Stimulated activated CD4-positive, alpha-beta T cell treated with anti-CD3 and anti-CD28 coated beads, Interleukin-1b, Interleukin-23, amount 100 ng/mL, for 1 hour (primary cell): ENCODE measurements around the gene RECK.

ENCODE experiments used
- DNase-seq, 2 donors: peaks; one replicate each; pipeline ENCODE4 v3.0.0-alpha.2; 2020; ENCODE audit warnings: low read depth in 2 of 2

RECK gene

DNA sequence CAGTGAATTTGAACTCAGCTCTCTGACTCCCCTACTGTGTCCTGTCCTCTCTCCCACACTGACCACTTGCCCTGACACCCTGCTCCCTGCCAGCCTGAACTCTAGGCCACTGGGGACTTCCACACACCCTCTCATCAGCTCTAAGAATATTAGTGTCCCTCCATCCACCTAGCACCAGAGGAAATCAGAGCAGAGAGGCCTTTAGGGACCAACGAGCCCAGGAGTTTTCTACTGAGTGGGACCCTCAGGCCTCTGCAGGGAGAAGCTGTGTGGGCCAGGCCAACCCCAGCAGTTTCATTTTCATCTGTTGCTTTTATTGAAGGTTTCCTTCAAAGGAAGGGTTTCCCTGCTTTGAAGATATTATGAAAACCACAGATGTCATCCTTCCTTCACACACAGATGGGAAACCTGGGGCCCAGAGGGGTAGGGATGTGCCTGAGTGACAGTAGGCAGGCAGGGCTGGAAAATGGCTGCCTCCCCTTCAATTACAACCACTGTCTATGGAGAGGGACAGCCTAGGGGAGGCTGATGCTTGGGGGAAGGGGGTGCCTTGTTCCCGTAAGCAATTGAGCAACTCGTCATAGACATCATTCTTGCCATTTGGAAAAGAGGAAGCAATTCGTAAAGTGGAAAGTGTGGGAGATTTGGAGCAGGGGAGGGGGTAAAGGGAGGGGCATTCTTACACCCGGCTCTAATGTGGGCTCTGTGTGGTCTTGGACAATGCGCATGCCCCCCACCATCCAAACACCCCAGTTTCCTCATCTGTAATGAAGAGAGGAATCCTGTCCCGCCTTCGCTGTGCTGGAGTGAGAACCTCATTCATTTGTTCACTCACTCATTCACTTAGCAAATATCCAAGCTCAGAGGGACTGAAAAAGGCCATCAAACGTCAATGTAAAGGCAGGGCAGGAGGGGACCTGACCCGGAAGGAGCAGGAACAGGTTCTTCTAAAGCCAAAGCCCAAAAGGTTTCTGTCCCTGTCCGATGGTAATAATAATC is 103.7 kb downstream of the RECK start:
- DNase-seq, result no peak

DNA sequence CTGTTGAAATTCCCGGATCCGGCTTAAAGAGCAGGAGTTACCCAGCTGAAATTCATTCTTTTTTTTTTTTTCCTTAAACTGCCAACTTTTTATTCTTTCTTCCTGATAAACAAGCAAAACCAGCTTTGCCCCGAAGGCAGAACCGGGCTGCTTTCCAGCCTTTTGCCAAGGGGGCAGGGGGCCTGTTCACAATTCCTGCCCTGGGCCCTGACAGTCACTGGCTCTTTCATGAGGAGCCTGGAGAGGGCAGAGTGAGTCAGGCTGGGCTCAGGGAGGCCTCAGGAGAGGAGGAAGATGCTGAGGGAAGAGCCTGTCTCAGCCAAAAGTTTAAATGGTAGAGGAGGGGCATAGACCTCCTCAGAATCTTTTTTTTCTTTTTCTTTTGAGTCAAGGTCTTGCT is 104.6 kb downstream of the RECK start:
- no peak for DNase-seq

DNA sequence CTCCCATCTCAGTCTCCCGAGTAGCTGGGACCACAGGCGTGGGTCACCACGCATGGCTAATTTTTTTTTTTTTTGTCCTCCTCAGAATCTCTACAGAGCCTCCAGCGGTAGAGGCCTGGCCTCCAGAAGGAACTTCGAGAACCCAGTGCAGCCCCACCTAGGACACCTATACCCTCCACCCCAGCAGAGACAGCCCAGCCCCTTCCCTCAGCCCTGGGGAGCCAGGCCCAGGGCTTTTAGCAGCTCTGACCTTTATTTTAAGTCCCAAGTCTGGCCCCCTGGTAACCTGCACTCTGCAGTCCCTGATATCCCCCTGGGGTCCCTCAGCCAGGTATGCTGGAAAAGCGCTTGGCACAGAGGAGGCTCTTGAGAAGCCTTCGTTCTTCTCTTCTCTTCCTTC is 105.0 kb downstream of the RECK start:
- no peak for DNase-seq

DNA sequence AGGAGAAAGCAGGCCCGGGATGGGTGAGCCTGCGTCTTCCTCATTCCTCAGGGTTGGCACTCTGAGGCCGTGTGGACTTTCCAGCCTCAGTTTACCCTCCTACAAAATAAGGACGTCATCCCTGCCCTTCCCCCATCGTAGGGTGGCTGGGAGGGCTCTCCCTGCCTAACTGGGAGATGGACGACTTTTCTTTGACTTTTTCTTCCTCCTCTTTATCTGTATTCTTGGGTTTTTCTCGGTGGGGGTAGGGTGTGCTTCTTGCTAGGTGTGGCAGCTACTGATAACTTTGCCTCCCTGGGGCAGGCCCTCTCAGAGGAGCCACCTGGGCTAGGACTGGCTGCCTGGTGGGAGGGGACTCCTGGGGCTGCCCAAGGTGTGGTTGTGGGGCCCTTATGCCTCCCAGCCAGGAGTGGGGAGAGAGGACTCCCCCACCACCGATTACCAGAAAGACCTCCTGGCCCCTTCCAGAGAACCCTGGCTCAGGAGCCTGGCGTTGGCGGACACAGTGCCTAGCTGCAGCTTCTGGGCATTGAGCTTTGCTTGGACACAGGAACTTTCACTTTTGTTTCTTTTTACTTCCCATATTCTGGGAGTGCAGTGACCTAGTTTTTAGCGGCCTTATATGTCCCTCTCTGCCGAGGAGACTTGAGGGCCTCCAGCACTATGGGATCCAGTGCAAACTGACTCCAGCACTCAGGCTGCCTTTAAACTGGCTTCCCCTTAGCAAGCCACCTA is 106.0 kb downstream of the RECK start:
- no peak for DNase-seq

DNA sequence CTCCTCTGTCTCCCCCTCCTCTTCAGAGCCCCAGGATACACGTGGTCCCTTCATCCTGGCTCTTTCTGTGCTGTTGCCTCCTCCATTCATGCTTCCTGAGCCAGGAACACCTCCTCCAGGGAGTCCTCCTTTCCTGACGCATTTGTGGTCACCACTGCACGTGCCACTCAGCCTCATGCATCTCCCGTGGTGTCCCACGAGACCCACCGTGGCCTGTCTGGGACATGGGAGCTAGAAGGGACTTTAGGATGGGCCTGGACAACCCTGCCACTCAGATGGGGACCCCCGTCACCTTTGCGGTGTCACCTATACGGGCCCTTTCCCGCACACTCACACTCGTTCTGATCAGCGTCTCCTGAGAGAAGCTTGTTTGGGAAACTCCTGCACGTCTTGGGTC is 106.5 kb downstream of the RECK start:
- no peak for DNase-seq

DNA sequence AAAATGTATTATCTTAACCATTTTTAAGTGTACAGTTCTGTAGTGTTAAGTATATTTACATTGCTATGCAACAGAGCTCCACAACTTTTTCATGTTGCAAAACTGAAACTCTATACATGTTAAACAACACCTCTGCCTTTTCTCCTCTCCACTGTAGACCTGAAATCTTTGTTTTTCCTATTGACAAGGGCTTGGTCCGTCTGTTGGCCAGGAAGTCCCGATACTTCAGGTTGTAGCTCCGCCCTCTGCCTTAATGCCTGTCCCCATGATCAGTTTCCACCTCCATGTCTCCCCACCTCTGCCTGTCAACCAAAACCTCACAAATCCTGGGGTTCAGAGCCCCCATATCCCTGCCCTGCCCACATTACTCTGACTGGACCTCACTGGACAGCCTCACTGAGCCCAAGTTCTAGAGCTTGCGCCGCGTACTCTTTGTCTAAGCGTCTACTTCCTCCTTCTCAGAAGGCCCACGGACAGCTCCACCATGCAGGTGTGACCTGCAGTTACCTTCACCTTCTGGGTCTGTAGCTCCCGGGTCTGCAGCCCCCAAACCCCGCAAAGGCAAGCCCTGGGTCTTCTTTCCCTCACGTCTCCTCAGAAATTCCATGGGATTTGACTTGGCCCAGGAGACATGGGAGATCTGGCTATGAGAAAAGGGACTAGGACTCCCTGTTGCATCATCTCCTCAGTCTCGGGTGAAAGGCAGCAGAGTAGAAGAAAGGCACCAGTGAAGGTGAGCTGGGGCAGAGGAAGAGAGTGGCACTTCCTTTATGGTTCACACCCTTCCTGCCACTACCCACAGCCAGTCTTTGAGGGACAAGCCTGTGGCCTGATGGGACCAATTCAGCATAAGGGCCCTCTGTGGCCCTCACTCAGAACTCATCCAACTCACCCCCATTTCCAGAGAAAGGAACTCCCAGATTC is 107.9 kb downstream of the RECK start:
- no peak for DNase-seq

DNA sequence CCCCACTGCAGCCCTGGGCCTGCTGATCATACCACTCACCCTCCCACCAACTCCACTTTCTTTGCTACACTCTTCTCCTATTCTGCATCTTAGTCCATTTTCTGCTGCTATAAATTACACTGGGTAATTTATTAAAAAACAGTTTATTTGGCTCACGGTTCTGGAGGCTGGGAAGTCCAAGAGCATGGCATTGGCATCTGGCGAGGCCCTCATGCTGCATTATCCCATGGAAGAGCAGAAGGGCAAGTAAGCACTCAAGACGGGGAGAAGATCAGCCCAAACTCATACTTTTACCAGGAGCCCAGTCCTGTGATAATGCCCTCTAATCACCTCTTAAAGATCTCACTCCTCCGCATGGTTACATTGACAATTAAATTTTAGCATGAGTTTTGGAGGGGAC is 109.3 kb downstream of the RECK start:
- no peak for DNase-seq

DNA sequence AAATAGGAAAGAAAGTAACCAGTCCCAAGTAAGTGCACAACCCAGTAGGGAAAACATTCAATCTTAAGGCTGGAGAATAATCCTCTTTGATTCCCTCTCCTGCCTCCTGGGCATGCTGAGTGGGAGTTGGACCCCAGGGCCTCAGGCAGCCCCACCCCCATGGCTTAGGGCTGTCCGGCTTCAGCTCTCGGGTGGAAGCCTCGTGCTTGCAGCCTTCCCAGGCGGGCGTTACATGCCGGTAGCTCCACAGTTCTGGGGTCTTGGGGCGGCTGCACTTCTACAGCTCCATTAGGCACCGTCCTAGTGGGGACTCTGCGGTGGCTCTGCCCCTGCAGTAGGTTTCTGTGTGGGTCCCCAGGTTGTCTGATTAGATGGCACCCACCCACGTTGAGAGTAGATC is 109.9 kb downstream of the RECK start:
- DNase-seq, result no peak

DNA sequence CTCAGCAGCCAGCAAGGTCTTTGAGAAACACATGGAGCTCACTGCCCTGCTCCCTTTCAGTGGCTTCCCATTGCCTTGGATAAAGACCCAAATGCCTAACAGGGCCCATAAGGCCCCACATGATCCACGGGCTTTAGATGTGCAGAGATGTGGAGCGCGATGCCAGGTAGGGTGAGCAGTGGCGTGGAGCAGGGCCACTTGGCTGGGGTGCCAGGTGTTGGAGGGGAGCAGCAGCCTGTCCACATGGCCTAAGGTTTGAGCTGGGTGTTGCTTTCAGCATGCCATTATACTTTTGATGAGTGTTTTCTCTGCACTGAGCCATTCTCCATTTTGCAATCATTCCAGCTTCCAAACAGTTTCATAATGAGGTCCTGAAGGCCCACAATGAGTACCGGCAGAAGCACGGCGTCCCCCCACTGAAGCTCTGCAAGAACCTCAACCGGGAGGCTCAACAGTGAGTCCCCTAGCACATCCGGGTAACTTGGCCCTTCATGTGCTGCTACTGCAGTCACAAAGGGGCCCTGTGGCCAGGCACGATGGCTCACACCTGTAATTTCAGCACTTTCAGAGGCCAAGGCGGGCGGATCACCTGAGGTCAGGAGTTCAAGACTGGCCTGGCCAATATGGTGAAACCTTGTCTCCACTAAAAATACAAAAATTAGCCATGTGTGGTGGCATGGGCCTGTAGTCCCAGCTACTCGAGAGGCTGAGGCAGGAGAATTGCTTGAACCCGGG is 110.9 kb downstream of the RECK start:
- DNase-seq, result no peak

DNA sequence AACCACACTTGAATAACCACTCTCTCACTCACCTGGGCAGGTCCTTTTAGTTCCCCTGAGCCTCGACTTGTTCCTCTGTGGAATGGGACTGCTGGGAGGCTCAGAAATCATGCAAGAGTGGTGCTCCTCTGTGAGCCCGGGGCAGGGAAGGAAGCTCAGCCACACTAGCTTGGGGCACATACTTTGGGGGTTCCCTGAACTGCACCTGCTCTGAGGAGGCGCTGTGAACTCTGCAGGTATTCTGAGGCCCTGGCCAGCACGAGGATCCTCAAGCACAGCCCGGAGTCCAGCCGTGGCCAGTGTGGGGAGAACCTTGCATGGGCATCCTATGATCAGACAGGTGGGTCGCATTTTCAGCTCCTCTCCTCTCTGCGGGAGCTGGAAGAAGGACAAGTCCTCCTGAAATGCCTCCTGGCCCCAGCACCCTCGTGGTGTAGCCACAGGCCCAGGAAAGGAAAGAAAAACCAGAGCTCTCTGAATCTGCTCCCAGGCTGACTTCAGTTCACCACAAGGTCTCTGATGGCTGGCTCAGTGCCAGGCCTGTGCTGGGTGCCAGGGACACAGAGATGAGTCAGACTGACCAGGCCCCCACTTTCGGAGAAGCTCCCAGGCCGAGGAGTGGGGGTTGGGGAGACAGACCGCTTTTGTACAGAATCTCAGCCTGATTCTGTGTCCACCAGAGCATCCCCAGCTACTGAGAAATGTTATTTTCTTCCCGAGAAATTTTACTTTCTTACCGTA is 111.8 kb downstream of the RECK start:
- DNase-seq, result peak in 1 of 2 donors; percentile 58

DNA sequence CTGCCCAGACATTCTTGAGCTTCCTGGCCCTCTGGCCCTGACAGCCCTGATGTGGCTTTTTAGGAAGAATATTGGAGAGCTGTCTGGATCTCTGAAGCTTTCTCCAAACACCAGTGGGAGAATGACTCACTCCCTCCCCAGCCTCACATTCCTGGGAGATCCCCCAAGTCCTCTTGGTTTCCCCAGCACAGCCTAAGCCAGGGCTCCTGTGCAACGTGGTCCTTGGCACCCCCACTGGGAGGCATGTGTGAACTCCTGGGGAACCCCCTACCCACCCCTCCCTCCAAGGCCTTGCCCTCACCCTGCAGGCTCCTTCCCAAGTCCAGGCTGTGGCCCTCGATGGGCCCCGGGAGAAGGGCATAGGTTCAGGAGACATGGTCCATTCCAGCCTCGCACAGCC is 112.5 kb downstream of the RECK start:
- DNase-seq, result no peak

DNA sequence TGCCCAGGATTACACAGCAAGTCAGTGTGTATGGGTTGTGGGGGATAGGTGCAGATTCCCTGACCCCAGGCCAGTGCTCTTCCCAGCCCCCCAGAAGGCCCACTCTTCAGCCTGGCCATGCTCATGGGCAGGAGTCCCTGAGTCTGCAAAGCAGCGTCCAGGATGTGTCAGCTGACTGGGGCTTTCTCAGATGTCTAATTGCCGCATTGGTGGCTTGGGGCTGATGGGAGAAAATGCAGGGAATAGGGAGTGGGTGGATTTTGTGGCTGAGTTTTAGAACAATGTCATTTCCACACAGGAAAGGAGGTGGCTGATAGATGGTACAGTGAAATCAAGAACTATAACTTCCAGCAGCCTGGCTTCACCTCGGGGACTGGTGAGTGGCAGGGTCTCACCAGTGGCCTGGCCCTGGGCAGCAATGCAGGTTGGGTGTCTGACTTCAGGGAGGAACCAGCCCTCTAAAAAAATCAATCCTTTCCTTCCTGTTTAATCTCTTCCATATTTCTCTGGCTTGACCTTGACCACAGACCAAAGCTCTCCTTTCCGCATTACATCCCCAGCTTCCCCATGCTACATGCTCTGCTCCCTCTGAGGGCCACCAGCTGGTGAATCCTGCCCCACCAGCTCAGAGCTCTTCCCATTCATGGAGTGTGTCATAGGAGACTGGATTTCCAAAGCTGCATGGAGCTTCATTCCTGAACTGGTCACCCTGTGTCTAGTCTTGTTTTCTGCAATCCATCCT is 114.0 kb downstream of the RECK start:
- DNase-seq, result no peak

DNA sequence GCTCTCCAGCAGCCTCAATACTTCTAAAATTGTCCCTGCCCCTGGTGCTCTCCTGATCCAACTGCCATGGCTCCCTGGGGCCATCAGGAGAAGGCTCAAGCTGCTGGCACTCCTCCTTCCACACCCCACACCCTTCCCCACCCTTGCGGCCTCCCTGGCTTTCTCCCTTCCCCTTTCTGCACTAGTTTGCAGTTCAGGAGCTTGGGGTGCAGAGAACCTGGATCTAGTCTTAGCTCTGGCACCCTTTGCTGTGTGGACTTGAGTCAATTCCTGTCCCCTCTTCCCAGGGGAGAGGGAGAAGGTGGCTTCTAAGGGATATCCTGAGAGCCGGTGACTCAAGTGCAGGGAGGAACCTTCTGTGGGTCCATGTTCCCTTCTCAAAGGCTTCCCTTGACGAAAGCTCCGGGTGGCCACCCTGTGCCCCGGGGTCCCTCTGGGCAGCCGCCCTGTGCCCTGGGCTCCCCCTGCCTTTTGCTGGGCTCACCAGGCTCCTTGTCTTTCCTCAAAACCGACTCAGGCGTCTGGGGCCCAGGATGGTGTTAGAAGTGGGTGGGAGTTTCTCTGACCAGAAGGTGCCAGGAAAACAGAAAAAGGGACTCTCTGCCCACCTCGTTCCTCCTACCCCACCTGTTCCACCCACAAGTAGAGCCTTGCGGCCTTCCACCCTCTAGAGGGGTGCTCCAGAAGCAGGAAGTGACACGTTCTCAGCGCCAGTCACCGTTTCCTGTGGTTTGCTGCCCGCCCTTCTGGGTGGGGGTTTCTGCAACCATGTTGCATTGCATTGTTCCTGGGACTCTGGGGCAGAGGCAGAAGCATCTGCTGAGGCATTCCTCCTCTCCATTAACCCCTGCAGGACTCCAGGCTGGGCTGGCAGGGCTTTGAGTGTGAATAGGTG is 114.8 kb downstream of the RECK start:
- DNase-seq, result peak; percentile 63 to 69

DNA sequence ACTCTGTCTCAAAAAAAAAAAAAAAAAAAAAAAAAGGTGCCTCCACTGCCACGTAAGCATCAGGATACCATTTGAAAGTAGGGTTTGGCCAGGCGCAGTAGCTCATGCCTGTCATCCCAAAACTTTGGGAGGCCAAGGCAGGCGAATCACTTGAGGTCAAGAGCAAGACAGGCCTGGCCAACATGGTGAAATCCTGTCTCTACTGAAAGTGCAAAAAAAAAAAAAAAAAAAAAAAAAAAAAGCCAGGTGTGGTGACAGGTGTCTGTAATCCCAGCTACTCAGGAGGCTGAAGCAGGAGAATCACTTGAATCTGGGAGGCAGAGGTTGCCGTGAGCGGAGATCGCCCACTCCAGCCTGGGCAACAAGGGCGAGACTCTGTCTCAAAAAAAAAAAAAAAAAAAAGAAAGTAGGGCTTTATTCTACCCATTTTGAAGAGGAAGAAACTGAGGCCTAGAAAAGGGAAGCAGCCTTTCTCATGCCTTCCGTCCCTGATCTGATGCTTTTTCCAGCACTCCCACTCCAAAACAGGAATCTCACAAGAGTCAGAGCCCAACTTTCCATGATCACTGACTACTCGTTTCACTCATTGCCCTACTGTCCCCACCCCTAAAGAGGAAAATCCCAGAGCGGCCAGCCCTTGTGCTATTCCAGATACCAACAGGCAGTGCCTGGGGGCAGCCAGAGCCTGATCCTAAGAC is 116.2 kb downstream of the RECK start:
- DNase-seq, result no peak

DNA sequence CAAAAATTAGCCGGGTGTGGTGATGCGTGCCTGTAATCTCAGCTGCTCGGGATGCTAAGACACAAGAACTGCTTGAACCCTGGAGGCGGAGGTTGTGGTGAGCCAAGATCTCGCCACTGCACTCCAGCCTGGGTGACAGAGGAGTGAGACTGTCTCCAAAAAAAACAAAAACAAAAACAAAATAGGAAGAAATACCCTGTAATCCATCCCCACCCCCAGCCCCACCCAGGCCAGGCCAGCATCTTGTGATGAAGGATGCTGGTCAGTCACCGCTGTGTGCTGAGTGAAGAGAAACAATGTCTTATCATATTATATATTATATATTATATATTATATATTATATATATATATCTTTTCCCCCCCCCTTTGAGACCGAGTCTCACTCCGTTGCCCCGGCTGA is 117.0 kb downstream of the RECK start:
- DNase-seq, result no peak

DNA sequence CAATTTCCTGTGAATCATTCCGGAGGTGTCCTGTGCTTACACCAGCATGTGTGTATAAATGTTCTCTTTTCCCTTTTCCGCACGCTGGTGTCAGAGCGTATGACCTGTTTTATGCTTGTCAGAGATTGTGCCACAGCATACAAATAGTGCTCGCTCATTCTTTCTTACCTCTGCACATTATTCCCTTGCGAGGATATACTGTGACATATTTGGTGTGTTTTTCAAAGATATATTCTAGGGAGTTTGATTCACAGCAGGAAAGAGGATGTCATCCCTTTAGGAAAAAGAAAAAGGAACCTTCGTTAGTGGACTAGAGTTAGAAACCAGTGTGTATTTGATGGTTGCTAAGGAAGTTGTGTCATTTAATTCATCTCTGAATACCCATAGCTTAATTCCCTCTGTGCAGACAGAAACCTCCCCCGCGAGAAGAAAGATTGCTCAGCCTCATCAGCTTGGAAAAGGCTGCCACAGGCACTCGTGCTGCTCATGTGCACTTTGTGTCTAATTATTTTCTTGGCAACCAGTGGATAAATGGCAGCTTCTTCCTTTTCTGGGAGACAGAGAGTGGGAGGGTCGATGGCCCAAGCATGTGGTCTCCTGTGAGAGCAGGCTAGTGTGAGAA is 117.7 kb downstream of the RECK start:
- DNase-seq, result no peak

DNA sequence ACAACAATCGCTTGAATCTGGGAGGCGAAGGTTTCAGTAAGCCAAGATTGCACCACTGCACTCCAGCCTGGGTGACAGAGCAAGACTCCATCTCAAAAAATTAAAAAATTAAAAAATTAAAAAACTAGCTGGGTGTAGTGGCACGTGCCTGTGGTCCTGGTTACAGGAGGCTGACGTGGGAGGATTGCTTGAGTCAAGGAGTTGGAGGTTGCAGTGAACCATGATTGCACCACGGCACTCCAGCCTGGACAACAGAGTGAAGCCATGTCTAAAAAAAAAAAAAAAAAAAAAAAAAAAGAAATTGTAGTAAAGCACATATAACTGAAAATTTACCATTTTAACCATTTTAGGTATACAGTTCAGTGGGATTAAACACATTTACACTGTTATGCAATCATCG is 119.4 kb downstream of the RECK start:
- DNase-seq, result no peak

DNA sequence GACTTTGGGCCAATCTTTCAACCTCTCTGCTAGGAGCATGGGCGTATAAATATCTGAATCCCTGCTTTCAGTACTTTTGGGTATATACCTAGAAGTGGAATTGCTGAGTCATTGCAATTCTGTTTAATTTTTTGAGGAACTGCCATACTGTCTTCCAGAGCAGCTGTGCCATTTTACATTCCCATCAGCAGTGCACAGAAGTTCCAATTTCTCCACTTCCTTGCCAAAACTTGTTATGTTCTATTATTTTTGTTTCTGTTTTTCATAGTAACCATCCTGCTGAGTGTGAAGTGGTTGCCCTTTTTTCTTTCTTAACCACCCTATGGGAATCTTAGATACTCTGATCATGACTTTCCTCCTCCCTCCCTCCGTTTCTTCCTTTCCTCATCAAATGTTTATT is 121.4 kb downstream of the RECK start:
- DNase-seq, result no peak
